Central memory CD8-positive, alpha-beta T cell (primary cell): ENCODE measurements around the gene FBXO42.
"Not testable (repeated sequence)": the region's sequence is repeated elsewhere in the genome, so short reads cannot be mapped to it uniquely, and the experiment has no call there.

Experiments used
- ATAC-seq: fragments of 150-1000 bp; cut with Tn5 transposase; replicated peaks from 2 replicates; pipeline ENCODE4 v1.10.0; 2022; ENCODE audit warnings: mild to moderate bottlenecking, moderate FRiP score, moderate number of reproducible peaks; ENCODE audit not compliant: poor library complexity, severe bottlenecking; ENCODE audit errors: extremely low read depth
- DNase-seq, 2 donors: peaks; one replicate each; pipeline ENCODE4 v3.0.0; 2021; ENCODE audit warnings: low spot score in 2 of 2
- H3K27ac Mint-ChIP-seq: one replicate; pipeline ENCODE4 v1.8.0; 2022; ENCODE audit warnings: low read depth, mild to moderate bottlenecking, moderate library complexity, mixed read lengths
- H3K27me3 Mint-ChIP-seq: one replicate; pipeline ENCODE4 v1.8.0; 2022; ENCODE audit warnings: mixed read lengths
- H3K36me3 Mint-ChIP-seq: one replicate; pipeline ENCODE4 v1.8.0; 2022; ENCODE audit warnings: mild to moderate bottlenecking, moderate library complexity, mixed read lengths; ENCODE audit not compliant: insufficient read depth
- H3K4me1 Mint-ChIP-seq: one replicate; pipeline ENCODE4 v1.8.0; 2022; ENCODE audit warnings: mixed read lengths
- H3K4me3 Mint-ChIP-seq: one replicate; pipeline ENCODE4 v1.8.0; 2022; ENCODE audit warnings: mild to moderate bottlenecking, moderate library complexity, mixed read lengths
- H3K9me3 Mint-ChIP-seq: one replicate; pipeline ENCODE4 v1.8.0; 2022; ENCODE audit warnings: mixed read lengths

FBXO42 gene

GRCh38 chr1:16262067-16262466 is 90.2 kb downstream of the FBXO42 start:
- peaks cover 7% of the 10 kb centered on the region for H3K4me1 Mint-ChIP-seq
- no peak for ATAC-seq
- no peak overlapping the region for H3K27ac Mint-ChIP-seq
- H3K36me3 Mint-ChIP-seq: peaks cover 9% of the 10 kb centered on the region
- DNase-seq: no peak
- H3K9me3 Mint-ChIP-seq: no peaks in the 10 kb centered on the region
- no peak overlapping the region for H3K4me3 Mint-ChIP-seq
- H3K27me3 Mint-ChIP-seq: no peaks in the 10 kb centered on the region

- DNase-seq (no peak), ATAC-seq (no peak)
- H3K9me3 Mint-ChIP-seq: no peaks in the 10 kb centered on the region
- no peak overlapping the region for H3K4me3 Mint-ChIP-seq
- peaks cover 13% of the 10 kb centered on the region for H3K36me3 Mint-ChIP-seq
- peak overlapping the region; percentile 38 for H3K27ac Mint-ChIP-seq
- no peaks in the 10 kb centered on the region for H3K27me3 Mint-ChIP-seq
- no peaks in the 10 kb centered on the region for H3K4me1 Mint-ChIP-seq
Observed at GRCh38 chr1:16260814-16261213, 91.5 kb downstream of the FBXO42 start.

- ATAC-seq (no peak), DNase-seq (no peak)
- no peak overlapping the region for H3K27ac Mint-ChIP-seq
- H3K36me3 Mint-ChIP-seq: peaks cover 22% of the 10 kb centered on the region
- no peak overlapping the region for H3K4me3 Mint-ChIP-seq
- no peaks in the 10 kb centered on the region for H3K9me3 Mint-ChIP-seq
- no peaks in the 10 kb centered on the region for H3K4me1 Mint-ChIP-seq
- no peaks in the 10 kb centered on the region for H3K27me3 Mint-ChIP-seq
Observed at GRCh38 chr1:16258591-16259135, 93.6 kb downstream of the FBXO42 start.

GRCh38 chr1:16257968-16258367 is 94.3 kb downstream of the FBXO42 start:
- Mint-ChIP-seq H3K4me1 (no peaks in the 10 kb centered on the region), H3K36me3 (peaks cover 28% of the 10 kb centered on the region), H3K27me3 (no peaks in the 10 kb centered on the region), H3K27ac (no peak overlapping the region), H3K4me3 (no peak overlapping the region), H3K9me3 (no peaks in the 10 kb centered on the region)
- ATAC-seq (no peak), DNase-seq (no peak)

GRCh38 chr1:16257556-16257955 is 94.7 kb downstream of the FBXO42 start:
- H3K36me3 Mint-ChIP-seq: peaks cover 31% of the 10 kb centered on the region

GRCh38 chr1:16256478-16256877 is 95.8 kb downstream of the FBXO42 start:
- Mint-ChIP-seq H3K27ac (peak overlapping the region; percentile 57), H3K4me1 (no peaks in the 10 kb centered on the region), H3K36me3 (peaks cover 35% of the 10 kb centered on the region), H3K9me3 (no peaks in the 10 kb centered on the region), H3K27me3 (no peaks in the 10 kb centered on the region), H3K4me3 (no peak overlapping the region)
- DNase-seq: no peak
- no peak for ATAC-seq

More at GRCh38 chr1:16257556-16257955, 94.7 kb downstream of the FBXO42 start:
- not testable (repeated sequence) for ATAC-seq, H3K4me3 Mint-ChIP-seq, DNase-seq, H3K4me1 Mint-ChIP-seq, H3K27me3 Mint-ChIP-seq, H3K27ac Mint-ChIP-seq, H3K9me3 Mint-ChIP-seq

- Mint-ChIP-seq H3K4me3 (no peak overlapping the region), H3K9me3 (no peaks in the 10 kb centered on the region), H3K36me3 (peaks cover 37% of the 10 kb centered on the region), H3K27ac (no peak overlapping the region), H3K27me3 (no peaks in the 10 kb centered on the region), H3K4me1 (peaks cover 5% of the 10 kb centered on the region)
- DNase-seq (no peak), ATAC-seq (no peak)
Observed at GRCh38 chr1:16254263-16254928, 97.9 kb downstream of the FBXO42 start.

GRCh38 chr1:16253332-16253922 is 98.9 kb downstream of the FBXO42 start:
- Mint-ChIP-seq H3K4me1 (peaks cover 10% of the 10 kb centered on the region), H3K27me3 (no peaks in the 10 kb centered on the region), H3K27ac (no peak overlapping the region), H3K4me3 (no peak overlapping the region), H3K9me3 (no peaks in the 10 kb centered on the region), H3K36me3 (peaks cover 37% of the 10 kb centered on the region)
- DNase-seq (no peak), ATAC-seq (no peak)

- Mint-ChIP-seq H3K36me3 (peaks cover 35% of the 10 kb centered on the region), H3K4me1 (peaks cover 10% of the 10 kb centered on the region), H3K9me3 (no peaks in the 10 kb centered on the region), H3K27ac (no peak overlapping the region), H3K4me3 (no peak overlapping the region), H3K27me3 (no peaks in the 10 kb centered on the region)
- ATAC-seq: no peak
- DNase-seq: no peak
Observed at GRCh38 chr1:16252912-16253311, 99.4 kb downstream of the FBXO42 start.

- Mint-ChIP-seq H3K36me3 (peaks cover 37% of the 10 kb centered on the region), H3K27me3 (no peaks in the 10 kb centered on the region), H3K9me3 (no peaks in the 10 kb centered on the region), H3K4me1 (peaks cover 10% of the 10 kb centered on the region), H3K27ac (no peak overlapping the region), H3K4me3 (no peak overlapping the region)
- DNase-seq (no peak), ATAC-seq (no peak)
Observed at GRCh38 chr1:16251381-16251780, 100.9 kb downstream of the FBXO42 start.

GRCh38 chr1:16250524-16251251 is 101.6 kb downstream of the FBXO42 start:
- H3K4me1 Mint-ChIP-seq: peaks cover 10% of the 10 kb centered on the region
- no peaks in the 10 kb centered on the region for H3K27me3 Mint-ChIP-seq
- no peak overlapping the region for H3K27ac Mint-ChIP-seq
- H3K36me3 Mint-ChIP-seq: peaks cover 35% of the 10 kb centered on the region
- DNase-seq: no peak
- H3K4me3 Mint-ChIP-seq: no peak overlapping the region
- no peaks in the 10 kb centered on the region for H3K9me3 Mint-ChIP-seq
- ATAC-seq: no peak

- H3K27me3 Mint-ChIP-seq: no peaks in the 10 kb centered on the region
- no peak overlapping the region for H3K4me3 Mint-ChIP-seq
- peaks cover 33% of the 10 kb centered on the region for H3K36me3 Mint-ChIP-seq
- ATAC-seq: no peak
- no peak for DNase-seq
- H3K4me1 Mint-ChIP-seq: peaks cover 10% of the 10 kb centered on the region
- peak overlapping the region; percentile 80 for H3K27ac Mint-ChIP-seq
- H3K9me3 Mint-ChIP-seq: no peaks in the 10 kb centered on the region
Observed at GRCh38 chr1:16249596-16250241, 102.6 kb downstream of the FBXO42 start.
